Subcutaneous adipose tissue (tissue), 4 donors: ENCODE results near the gene SFMBT2. TPM values are rescaled to one million over a fixed set of nuclear protein-coding genes. Genes with fewer than 3 reads are reported as not detected.

Experiments used
- CTCF ChIP-seq: fragments of 450-650 bp; IDR thresholded peaks from one replicate; pipeline ENCODE4 v1.5.1; 2016; ENCODE audit warnings: low read depth, mild to moderate bottlenecking, control low read depth, antibody characterized with exemption, moderate library complexity
- total RNA-seq, 4 donors: library from RNA; depleted of rRNA; stranded (reverse); fragments of >200 nt; gene quantifications; one replicate each; pipeline ENCODE4 v1.1.0, GENCODE V29; 2016

SFMBT2 gene
- total RNA-seq, 4 donors from 2014 or later, result 3.7 to 11.7 (median 7.0) TPM

GRCh38 chr10:7181420-7181819 lies 229.4 kb downstream of the SFMBT2 start:
- no peak for TF ChIP-seq CTCF

- TF ChIP-seq CTCF, result no peak
These were observed 231.3 kb downstream of the SFMBT2 start for GRCh38 chr10:7179536-7179935.

GRCh38 chr10:7173948-7174347 lies 236.9 kb downstream of the SFMBT2 start:
- TF ChIP-seq CTCF, result no peak

- no peak for TF ChIP-seq CTCF
These were observed 239.0 kb downstream of the SFMBT2 start for GRCh38 chr10:7171825-7172224.

- TF ChIP-seq CTCF, result no peak
These were observed 240.1 kb downstream of the SFMBT2 start for GRCh38 chr10:7170626-7171322.

- no peak for TF ChIP-seq CTCF
These were observed 242.4 kb downstream of the SFMBT2 start for GRCh38 chr10:7168414-7168813.

GRCh38 chr10:7165500-7166177 lies 245.2 kb downstream of the SFMBT2 start:
- TF ChIP-seq CTCF, result no peak
